ENCODE data around the gene MCF2L. TPM values are rescaled to one million over a fixed set of nuclear protein-coding genes. Genes with fewer than 3 reads are reported as not detected.

MCF2L gene
- total RNA-seq, 1 donor, result 8.0 TPM

DNA sequence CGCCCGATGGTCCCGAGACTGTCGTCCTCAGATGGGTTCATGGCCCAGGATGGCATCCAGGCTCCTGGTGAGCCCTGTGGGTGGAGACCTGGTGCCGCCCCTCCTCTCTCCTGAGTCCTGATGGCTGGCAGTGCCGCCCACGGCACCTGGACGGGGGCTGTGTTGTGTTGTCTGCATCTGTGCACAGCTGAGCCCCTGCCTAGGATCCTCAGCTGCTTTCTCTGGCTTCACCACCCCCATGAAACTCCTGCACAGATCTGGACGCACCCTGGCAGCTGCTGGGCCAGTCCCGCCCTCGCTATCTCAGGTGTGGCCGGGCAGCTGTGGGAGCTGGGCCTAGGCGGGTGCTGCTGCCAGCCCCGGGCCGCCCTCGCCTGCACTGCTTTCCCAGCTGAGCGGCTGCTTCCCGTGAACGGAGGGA, 27.7 kb downstream of the MCF2L start:
- TF ChIP-seq, protein P1, sequence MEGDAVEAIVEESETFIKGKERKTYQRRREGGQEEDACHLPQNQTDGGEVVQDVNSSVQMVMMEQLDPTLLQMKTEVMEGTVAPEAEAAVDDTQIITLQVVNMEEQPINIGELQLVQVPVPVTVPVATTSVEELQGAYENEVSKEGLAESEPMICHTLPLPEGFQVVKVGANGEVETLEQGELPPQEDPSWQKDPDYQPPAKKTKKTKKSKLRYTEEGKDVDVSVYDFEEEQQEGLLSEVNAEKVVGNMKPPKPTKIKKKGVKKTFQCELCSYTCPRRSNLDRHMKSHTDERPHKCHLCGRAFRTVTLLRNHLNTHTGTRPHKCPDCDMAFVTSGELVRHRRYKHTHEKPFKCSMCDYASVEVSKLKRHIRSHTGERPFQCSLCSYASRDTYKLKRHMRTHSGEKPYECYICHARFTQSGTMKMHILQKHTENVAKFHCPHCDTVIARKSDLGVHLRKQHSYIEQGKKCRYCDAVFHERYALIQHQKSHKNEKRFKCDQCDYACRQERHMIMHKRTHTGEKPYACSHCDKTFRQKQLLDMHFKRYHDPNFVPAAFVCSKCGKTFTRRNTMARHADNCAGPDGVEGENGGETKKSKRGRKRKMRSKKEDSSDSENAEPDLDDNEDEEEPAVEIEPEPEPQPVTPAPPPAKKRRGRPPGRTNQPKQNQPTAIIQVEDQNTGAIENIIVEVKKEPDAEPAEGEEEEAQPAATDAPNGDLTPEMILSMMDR (IDR thresholded peaks at IDR 0.05; ENCODE audit: insufficient read depth, low read length), result no peak
- H3K4me3 ChIP-seq (ENCODE audit: low read depth, low read length), result no peak overlapping the region
- DNase-seq (ENCODE audit: low read depth), result no peak

DNA sequence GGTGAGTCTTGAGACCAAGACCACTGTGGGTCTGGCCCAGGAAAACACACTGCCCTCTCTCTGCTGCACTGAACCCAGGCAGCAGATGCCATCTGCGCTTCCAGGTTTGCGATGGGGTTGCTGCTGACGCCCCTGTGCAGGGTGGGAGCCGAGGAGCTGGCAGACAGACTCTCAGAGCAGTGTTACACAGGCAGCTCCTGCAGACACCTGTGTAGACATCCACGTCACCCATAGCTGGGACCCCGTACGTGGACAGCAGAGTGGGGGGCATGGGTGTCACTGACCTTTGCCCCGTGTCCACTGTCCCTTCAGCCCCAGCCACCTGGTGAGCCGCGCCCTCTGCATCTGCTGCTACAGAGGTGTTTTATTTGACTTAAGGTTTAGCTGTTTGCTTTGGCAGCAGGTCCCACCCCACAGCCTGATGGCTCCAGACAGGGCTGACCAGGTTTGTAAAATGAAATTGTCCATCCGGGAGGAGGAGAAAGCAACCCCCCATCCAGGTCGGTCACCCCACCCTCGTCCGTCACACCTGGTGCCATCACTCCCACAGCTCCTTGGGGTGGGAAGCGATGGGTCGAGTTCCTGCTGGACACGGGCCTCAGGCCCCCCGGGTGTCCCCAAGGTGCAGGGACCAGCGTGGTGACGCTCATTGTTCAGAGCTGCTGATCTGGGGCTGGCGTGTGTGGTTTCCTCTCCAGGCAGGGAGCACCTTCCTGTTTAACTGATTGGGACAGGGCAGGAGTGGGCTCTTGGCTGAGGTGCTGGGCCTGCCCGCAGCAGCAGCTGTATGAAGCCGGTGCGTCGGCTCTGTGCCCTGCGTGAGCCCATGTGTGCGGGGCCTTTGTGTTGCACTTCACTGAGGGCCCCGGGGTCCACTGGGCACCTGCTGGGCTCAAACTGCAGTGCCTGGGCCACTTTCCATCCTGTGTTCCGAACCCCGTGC, 28.4 kb downstream of the MCF2L start:
- TF ChIP-seq, protein P1 (IDR thresholded peaks at IDR 0.05; ENCODE audit: insufficient read depth, low read length), result no peak
- no peak for DNase-seq (ENCODE audit: low read depth)
- no peak overlapping the region for H3K4me3 ChIP-seq (ENCODE audit: low read depth, low read length)

DNA sequence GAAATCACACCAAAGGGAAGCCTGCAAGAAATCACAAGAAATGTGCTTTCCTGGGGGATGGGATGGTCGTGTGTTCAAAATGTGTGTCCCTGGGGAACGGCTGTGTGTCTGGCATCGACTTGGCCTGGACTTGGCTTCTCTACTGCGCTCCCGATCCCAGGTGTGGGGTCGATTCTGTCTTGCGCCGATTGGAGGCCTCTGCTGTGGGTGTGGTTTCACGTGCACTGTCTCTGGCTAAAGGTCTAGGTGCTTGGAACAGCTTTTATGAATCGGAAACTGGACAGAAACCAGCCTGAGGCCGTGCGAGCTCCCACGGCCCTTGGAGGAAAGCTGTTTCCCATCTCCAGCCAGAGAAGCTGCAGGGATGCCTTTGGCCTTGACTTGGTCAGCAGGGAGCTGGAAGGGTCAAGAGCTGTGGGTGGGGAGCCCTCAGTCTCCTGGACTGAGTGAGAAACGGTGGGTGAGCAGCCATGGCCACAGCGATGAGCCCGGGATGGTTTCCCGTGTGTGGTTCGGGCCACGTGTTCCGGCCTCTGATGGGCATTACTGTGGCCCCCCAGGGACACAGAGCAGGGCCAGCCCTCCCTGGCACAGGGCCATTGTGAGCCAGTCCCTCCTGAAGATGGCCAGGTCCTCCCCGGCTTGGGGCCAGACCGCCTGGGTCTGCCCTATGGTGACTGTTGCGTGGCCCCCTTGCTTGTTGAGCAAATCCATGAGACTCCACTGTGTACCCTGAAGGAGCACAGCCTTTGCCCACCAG, 29.7 kb downstream of the MCF2L start:
- DNase-seq (ENCODE audit: low read depth), result no peak
- H3K4me3 ChIP-seq (ENCODE audit: low read depth, low read length), result no peak overlapping the region
- TF ChIP-seq, protein P1 (IDR thresholded peaks at IDR 0.05; ENCODE audit: insufficient read depth, low read length), result no peak

DNA sequence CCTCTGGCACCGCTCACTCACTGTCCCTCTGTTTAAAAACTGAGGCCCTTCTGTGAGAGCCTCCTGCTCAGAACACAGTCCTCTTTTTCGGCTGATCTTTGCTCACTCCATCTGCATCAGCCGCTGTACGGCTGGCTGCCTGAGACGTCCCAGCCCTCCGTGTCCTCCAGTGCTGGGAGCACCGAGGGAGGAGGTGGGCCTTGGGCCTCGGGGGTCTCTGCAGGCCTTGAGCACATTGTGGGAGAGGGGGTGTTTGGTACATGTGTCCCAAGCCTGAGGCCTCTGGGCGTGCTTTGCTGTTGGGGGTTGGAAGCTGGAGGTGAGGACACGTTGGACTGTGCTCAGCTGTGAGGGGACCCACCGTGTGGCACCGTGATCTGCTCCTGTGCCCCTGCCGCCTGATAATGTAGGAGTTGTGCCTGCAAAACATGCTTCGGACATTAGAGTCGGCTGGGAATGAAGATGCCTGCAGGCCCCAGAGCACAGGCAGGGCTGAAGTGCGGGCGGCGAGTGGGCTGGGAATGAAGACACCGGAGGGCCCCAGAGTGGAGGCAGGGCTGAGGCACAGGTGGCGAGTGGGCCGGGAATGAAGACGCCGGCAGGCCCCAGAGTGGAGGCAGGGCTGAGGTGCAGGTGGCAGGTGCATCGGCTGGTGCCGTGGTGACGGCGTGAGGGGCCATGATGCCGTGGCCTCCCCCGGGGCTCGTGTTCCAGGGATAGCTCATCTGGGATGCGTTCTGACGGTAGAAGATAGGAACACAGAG, 30.6 kb downstream of the MCF2L start:
- no peak overlapping the region for H3K4me3 ChIP-seq (ENCODE audit: low read depth, low read length)
- DNase-seq (ENCODE audit: low read depth), result no peak
- TF ChIP-seq, protein P1 (IDR thresholded peaks at IDR 0.05; ENCODE audit: insufficient read depth, low read length), result no peak

DNA sequence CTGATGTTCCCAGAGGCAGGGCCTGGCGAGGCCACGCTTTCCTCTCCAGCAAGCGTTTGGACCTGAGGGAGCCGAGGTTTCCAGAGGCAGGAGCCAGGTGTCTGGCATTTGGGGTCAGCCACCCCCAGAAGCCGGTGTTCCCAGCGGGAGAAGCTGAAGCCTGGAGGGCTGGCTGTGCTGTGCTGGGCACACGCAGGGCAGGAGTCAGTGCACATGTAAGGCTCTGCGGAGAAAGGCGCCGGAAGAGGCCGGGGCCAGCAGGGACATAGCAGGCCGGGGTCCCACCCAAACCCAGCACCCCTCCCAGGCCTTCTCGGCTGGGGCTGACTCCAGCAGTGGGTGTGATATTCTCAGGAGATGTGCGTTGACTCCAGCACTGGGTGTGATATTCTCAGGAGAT, 31.6 kb downstream of the MCF2L start:
- H3K4me3 ChIP-seq (ENCODE audit: low read depth, low read length), result no peak overlapping the region

More for the DNA sequence above, 31.6 kb downstream of the MCF2L start:
- TF ChIP-seq, protein P1 (IDR thresholded peaks at IDR 0.05; ENCODE audit: insufficient read depth, low read length), result no peak
- no peak for DNase-seq (ENCODE audit: low read depth)
